DND-41 (cell line): ENCODE data around the gene C1orf174.

Source experiments
- CTCF ChIP-seq: IDR thresholded peaks from 2 replicates; pipeline ENCODE4 v1.5.1; 2012; ENCODE audit warnings: borderline replicate concordance, low read length, moderate library complexity, mild to moderate bottlenecking; ENCODE audit not compliant: poor library complexity, severe bottlenecking; ENCODE audit errors: extremely low read depth
- EZH2 ChIP-seq: IDR thresholded peaks from 3 replicates; pipeline ENCODE4 v1.6.1; 2012; ENCODE audit warnings: borderline replicate concordance, low read depth, mild to moderate bottlenecking, moderate library complexity, low read length, inconsistent platforms; ENCODE audit not compliant: severe bottlenecking

- TF ChIP-seq CTCF (peak; percentile 47), EZH2 (no peak)
Observed at GRCh38 chr1:3899754-3900149, 320 bp downstream of the C1orf174 start.
